Activated naive CD4-positive, alpha-beta T cell treated with anti-CD3 and anti-CD28 coated beads, Interleukin-2, amount 10 ng/mL, durations not matched to agents 7 days and 5 days (primary cell): Measurements from ENCODE around the gene ZSCAN1.

Experiments used
- CTCF ChIA-PET: fragments of 350-600 bp; sonication (Branson Sonifier 250); formaldehyde crosslinking; loops from one replicate; lab custom pipeline; 2021; ENCODE audit warnings: antibody characterized with exemption; lab: Charles Lee
- DNase-seq: peaks from one replicate; pipeline ENCODE4 v3.0.0-alpha.2; 2020
- H3K27ac Mint-ChIP-seq: one replicate; pipeline ENCODE4 v1.8.0; 2021; ENCODE audit warnings: mild to moderate bottlenecking, moderate library complexity, mixed read lengths
- H3K27me3 Mint-ChIP-seq: one replicate; pipeline ENCODE4 v1.8.0; 2021; ENCODE audit warnings: mild to moderate bottlenecking, mixed read lengths
- H3K36me3 Mint-ChIP-seq: one replicate; pipeline ENCODE4 v1.8.0; 2021; ENCODE audit warnings: mixed read lengths
- H3K4me1 Mint-ChIP-seq: one replicate; pipeline ENCODE4 v1.8.0; 2021; ENCODE audit warnings: mixed read lengths
- H3K4me3 Mint-ChIP-seq: one replicate; pipeline ENCODE4 v1.8.0; 2021; ENCODE audit warnings: mild to moderate bottlenecking, moderate library complexity, mixed read lengths
- H3K9me3 Mint-ChIP-seq: one replicate; pipeline ENCODE4 v1.8.0; 2021; ENCODE audit warnings: mixed read lengths

ZSCAN1 gene

GRCh38 chr19:58047672-58048071 lies 13.8 kb downstream of the ZSCAN1 start:
- H3K36me3 Mint-ChIP-seq = peaks cover 1% of the 10 kb centered on the region
- DNase-seq = no peak
- no peaks in the 10 kb centered on the region for H3K4me1 Mint-ChIP-seq
- H3K27me3 Mint-ChIP-seq = no peaks in the 10 kb centered on the region
- H3K9me3 Mint-ChIP-seq = peaks cover 62% of the 10 kb centered on the region
- CTCF ChIA-PET = no interaction called here
- H3K4me3 Mint-ChIP-seq = no peak overlapping the region
- H3K27ac Mint-ChIP-seq = no peak overlapping the region

GRCh38 chr19:58052256-58052655 lies 18.4 kb downstream of the ZSCAN1 start:
- Mint-ChIP-seq H3K9me3 (peaks cover 55% of the 10 kb centered on the region), H3K27ac (no peak overlapping the region), H3K4me1 (no peaks in the 10 kb centered on the region), H3K4me3 (no peak overlapping the region), H3K27me3 (no peaks in the 10 kb centered on the region), H3K36me3 (peaks cover 7% of the 10 kb centered on the region)
- CTCF ChIA-PET = no interaction called here
- DNase-seq = no peak

- Mint-ChIP-seq H3K36me3 (peaks cover 12% of the 10 kb centered on the region), H3K9me3 (peaks cover 54% of the 10 kb centered on the region), H3K4me1 (no peaks in the 10 kb centered on the region), H3K4me3 (no peak overlapping the region), H3K27me3 (no peaks in the 10 kb centered on the region), H3K27ac (no peak overlapping the region)
- CTCF ChIA-PET = no interaction called here
- no peak for DNase-seq
These were observed 19.8 kb downstream of the ZSCAN1 start for GRCh38 chr19:58053480-58054156.

GRCh38 chr19:58054901-58055874 lies 21.4 kb downstream of the ZSCAN1 start:
- CTCF ChIA-PET = no interaction called here
- no peak for DNase-seq
- H3K27me3 Mint-ChIP-seq = no peaks in the 10 kb centered on the region
- peaks cover 5% of the 10 kb centered on the region for H3K4me1 Mint-ChIP-seq
- H3K4me3 Mint-ChIP-seq = no peak overlapping the region
- peaks cover 19% of the 10 kb centered on the region for H3K36me3 Mint-ChIP-seq
- peaks cover 51% of the 10 kb centered on the region for H3K9me3 Mint-ChIP-seq
- H3K27ac Mint-ChIP-seq = peak overlapping the region; percentile 52

- Mint-ChIP-seq H3K36me3 (peaks cover 18% of the 10 kb centered on the region), H3K4me3 (no peak overlapping the region), H3K27me3 (no peaks in the 10 kb centered on the region), H3K4me1 (peaks cover 5% of the 10 kb centered on the region), H3K9me3 (peaks cover 48% of the 10 kb centered on the region), H3K27ac (no peak overlapping the region)
- CTCF ChIA-PET = no interaction called here
- DNase-seq = no peak
These were observed 22.4 kb downstream of the ZSCAN1 start for GRCh38 chr19:58056261-58056660.

- CTCF ChIA-PET = no interaction called here
- Mint-ChIP-seq H3K4me3 (no peak overlapping the region), H3K27ac (no peak overlapping the region), H3K4me1 (peaks cover 5% of the 10 kb centered on the region), H3K36me3 (peaks cover 19% of the 10 kb centered on the region), H3K27me3 (no peaks in the 10 kb centered on the region), H3K9me3 (peaks cover 44% of the 10 kb centered on the region)
- DNase-seq = no peak
These were observed 23.0 kb downstream of the ZSCAN1 start for GRCh38 chr19:58056861-58057260.

GRCh38 chr19:58058467-58058866 lies 24.6 kb downstream of the ZSCAN1 start:
- peak overlapping the region; percentile 65 for H3K4me3 Mint-ChIP-seq
- CTCF ChIA-PET = no interaction called here
- no peak for DNase-seq
- peaks cover 48% of the 10 kb centered on the region for H3K9me3 Mint-ChIP-seq
- no peak overlapping the region for H3K27ac Mint-ChIP-seq
- H3K36me3 Mint-ChIP-seq = peaks cover 19% of the 10 kb centered on the region
- H3K27me3 Mint-ChIP-seq = no peaks in the 10 kb centered on the region
- peaks cover 5% of the 10 kb centered on the region for H3K4me1 Mint-ChIP-seq

- H3K36me3 Mint-ChIP-seq = peaks cover 19% of the 10 kb centered on the region
- peak within 1 kb of the TSS; percentile 67 for H3K27ac Mint-ChIP-seq
- CTCF ChIA-PET = no interaction called here
- no peaks in the 10 kb centered on the region for H3K27me3 Mint-ChIP-seq
- peaks cover 54% of the 10 kb centered on the region for H3K9me3 Mint-ChIP-seq
- H3K4me1 Mint-ChIP-seq = peaks cover 5% of the 10 kb centered on the region
- H3K4me3 Mint-ChIP-seq = peak within 1 kb of the TSS; percentile 65
- DNase-seq = peak; percentile 67
These were observed 25.3 kb downstream of the ZSCAN1 start, which contains the start of gene ZNF135 for GRCh38 chr19:58059003-58059670. Gene ZNF135 (plus strand): TSS chr19:58059282. CDS start chr19:58060003, 721 bp downstream.

- CTCF ChIA-PET = no interaction called here
- H3K36me3 Mint-ChIP-seq = peaks cover 19% of the 10 kb centered on the region
- peaks cover 52% of the 10 kb centered on the region for H3K9me3 Mint-ChIP-seq
- no peak overlapping the region for H3K27ac Mint-ChIP-seq
- H3K4me1 Mint-ChIP-seq = peaks cover 5% of the 10 kb centered on the region
- H3K4me3 Mint-ChIP-seq = no peak overlapping the region
- no peaks in the 10 kb centered on the region for H3K27me3 Mint-ChIP-seq
- no peak for DNase-seq
These were observed 25.9 kb downstream of the ZSCAN1 start for GRCh38 chr19:58059671-58060078.

GRCh38 chr19:58060231-58060630 lies 26.4 kb downstream of the ZSCAN1 start:
- no peak for DNase-seq
- H3K9me3 Mint-ChIP-seq = peaks cover 52% of the 10 kb centered on the region
- H3K4me1 Mint-ChIP-seq = peaks cover 5% of the 10 kb centered on the region
- H3K27me3 Mint-ChIP-seq = no peaks in the 10 kb centered on the region
- CTCF ChIA-PET = no interaction called here
- H3K4me3 Mint-ChIP-seq = peak overlapping the region; percentile 51
- H3K27ac Mint-ChIP-seq = no peak overlapping the region
- H3K36me3 Mint-ChIP-seq = peaks cover 19% of the 10 kb centered on the region

- Mint-ChIP-seq H3K27me3 (no peaks in the 10 kb centered on the region), H3K4me3 (no peak overlapping the region), H3K27ac (no peak overlapping the region), H3K9me3 (peaks cover 67% of the 10 kb centered on the region), H3K4me1 (peaks cover 4% of the 10 kb centered on the region), H3K36me3 (peaks cover 8% of the 10 kb centered on the region)
- no peak for DNase-seq
- CTCF ChIA-PET = no interaction called here
These were observed 29.9 kb downstream of the ZSCAN1 start for GRCh38 chr19:58063712-58064111.

GRCh38 chr19:58067240-58067912 lies 33.6 kb downstream of the ZSCAN1 start:
- Mint-ChIP-seq H3K36me3 (no peaks in the 10 kb centered on the region), H3K27ac (no peak overlapping the region), H3K4me1 (no peaks in the 10 kb centered on the region), H3K9me3 (peaks cover 72% of the 10 kb centered on the region), H3K27me3 (no peaks in the 10 kb centered on the region), H3K4me3 (no peak overlapping the region)
- CTCF ChIA-PET = no interaction called here
- no peak for DNase-seq

GRCh38 chr19:58079792-58080191 lies 46.0 kb downstream of the ZSCAN1 start:
- Mint-ChIP-seq H3K4me1 (no peaks in the 10 kb centered on the region), H3K9me3 (peaks cover 42% of the 10 kb centered on the region), H3K27me3 (no peaks in the 10 kb centered on the region), H3K4me3 (no peak overlapping the region), H3K36me3 (peaks cover 8% of the 10 kb centered on the region), H3K27ac (no peak overlapping the region)
- DNase-seq = no peak
- CTCF ChIA-PET = no interaction called here

- H3K9me3 Mint-ChIP-seq = peaks cover 45% of the 10 kb centered on the region
- H3K36me3 Mint-ChIP-seq = peaks cover 11% of the 10 kb centered on the region
- H3K4me1 Mint-ChIP-seq = no peaks in the 10 kb centered on the region
- H3K27ac Mint-ChIP-seq = no peak overlapping the region
- H3K27me3 Mint-ChIP-seq = no peaks in the 10 kb centered on the region
- H3K4me3 Mint-ChIP-seq = no peak overlapping the region
- CTCF ChIA-PET = no interaction called here
- no peak for DNase-seq
These were observed 49.2 kb downstream of the ZSCAN1 start for GRCh38 chr19:58083021-58083420.
